B cell (primary cell): Measurements from ENCODE around the gene EPB41L4B. TPM values are rescaled to one million over a fixed set of nuclear protein-coding genes. Genes with fewer than 3 reads are reported as not detected.

Source experiments
- ATAC-seq: fragments of 200-7000 bp; cut with Tn5 transposase; one replicate; pipeline ENCODE4 v1.10.0; 2021; ENCODE audit warnings: low read depth, mild to moderate bottlenecking, moderate number of reproducible peaks, moderate library complexity
- CTCF ChIA-PET: fragments of 350-600 bp; sonication (Branson Sonifier 250); formaldehyde crosslinking; loops from one replicate; lab custom pipeline; 2021; ENCODE audit warnings: antibody characterized with exemption, inconsistent platforms; lab: Charles Lee
- POLR2A ChIA-PET: fragments of 350-600 bp; sonication (Branson Sonifier 250); formaldehyde crosslinking; loops from one replicate; lab custom pipeline; 2021; ENCODE audit warnings: antibody characterized with exemption; lab: Charles Lee
- DNase-seq: peaks from one replicate; pipeline ENCODE4 v3.0.0; 2013
- H2AFZ ChIP-seq: 2 replicates; pipeline ENCODE4 v1.6.1; 2012; ENCODE audit warnings: mild to moderate bottlenecking, low read depth, low read length; ENCODE audit not compliant: insufficient read depth, poor library complexity, severe bottlenecking
- H3K27ac ChIP-seq, 2 donors: 1 replicate in 1 of 2; 2 replicates in 1 of 2; pipeline ENCODE4 v1.5.1; 2012 to 2013; ENCODE audit warnings: low read length in 2 of 2, mild to moderate bottlenecking in 2 of 2, moderate library complexity in 1 of 2
- H3K27me3 ChIP-seq, 4 experiments: fragments of 200-600 bp in 1 of 4; sonication (generic) in 1 of 4; replicated peaks in 1 of 4; 1 replicate in 2 of 4; 2 replicates in 2 of 4; pipeline versions ENCODE4 v1.6.1 to v1.7.0; 2013 to 2016; ENCODE audit warnings: low read length in 3 of 4, mild to moderate bottlenecking in 2 of 4, mixed read lengths in 1 of 4, moderate library complexity in 1 of 4; ENCODE audit not compliant: insufficient read depth in 4 of 4, control insufficient read depth in 3 of 4; ENCODE audit errors: control extremely low read depth in 1 of 4
- H3K36me3 ChIP-seq, 2 experiments: replicated peaks in 1 of 2; 1 replicate in 1 of 2; 2 replicates in 1 of 2; pipeline versions ENCODE4 v1.6.1 to v1.7.1; 2013; ENCODE audit warnings: low read length in 1 of 2; ENCODE audit not compliant: insufficient read depth in 2 of 2, control insufficient read depth in 1 of 2; ENCODE audit errors: control extremely low read depth in 1 of 2, extremely low read depth in 1 of 2
- H3K4me1 ChIP-seq, 2 donors: fragments of 200-600 bp in 1 of 2; sonication (generic) in 1 of 2; 1 replicate in 1 of 2; 2 replicates in 1 of 2; pipeline versions ENCODE4 v1.5.1 to v1.6.1; 2013 to 2017; ENCODE audit warnings: low read length in 2 of 2; ENCODE audit not compliant: control insufficient read depth in 2 of 2, insufficient read depth in 2 of 2
- H3K4me2 ChIP-seq: replicated peaks from 2 replicates; pipeline ENCODE3; 2012; ENCODE audit warnings: mild to moderate bottlenecking, low read depth, low read length; ENCODE audit not compliant: poor library complexity, severe bottlenecking
- H3K4me3 ChIP-seq, 5 experiments: fragments of 200-600 bp in 1 of 5; sonication (generic) in 1 of 5; 1 replicate in 3 of 5; 2 replicates in 2 of 5; pipeline versions ENCODE4 v1.5.1 to v1.7.0; 2011 to 2016; ENCODE audit warnings: low read length in 4 of 5, mild to moderate bottlenecking in 4 of 5, low read depth in 2 of 5, control low read depth in 1 of 5, moderate library complexity in 1 of 5; ENCODE audit not compliant: insufficient read depth in 1 of 5; ENCODE audit errors: control extremely low read depth in 1 of 5, extremely low read depth in 1 of 5
- H3K79me2 ChIP-seq: fragments of 200-600 bp; sonication (generic); one replicate; pipeline ENCODE4 v1.6.0; 2016; ENCODE audit warnings: low read length; ENCODE audit not compliant: control insufficient read depth, insufficient read depth
- H3K9ac ChIP-seq: fragments of 200-600 bp; sonication (generic); 2 replicates; pipeline ENCODE4 v1.6.1; 2017; ENCODE audit warnings: mild to moderate bottlenecking, low read length, moderate library complexity
- H3K9me3 ChIP-seq, 3 donors: one replicate each; pipeline versions ENCODE4 v1.6.1 to v1.7.1; 2013; ENCODE audit warnings: low read length in 2 of 3; ENCODE audit not compliant: control insufficient read depth in 2 of 3, insufficient read depth in 1 of 3; ENCODE audit errors: control extremely low read depth in 1 of 3
- H4K20me1 ChIP-seq: 2 replicates; pipeline ENCODE4 v1.6.0; 2012; ENCODE audit warnings: mild to moderate bottlenecking, low read length; ENCODE audit not compliant: insufficient read depth, control insufficient read depth, poor library complexity, severe bottlenecking
- H3K27ac Mint-ChIP-seq: one replicate; pipeline ENCODE4 v1.8.0; 2021; ENCODE audit warnings: mixed read lengths
- H3K27me3 Mint-ChIP-seq: one replicate; pipeline ENCODE4 v1.8.0; 2021; ENCODE audit warnings: mixed read lengths
- H3K4me1 Mint-ChIP-seq: one replicate; pipeline ENCODE4 v1.8.0; 2021; ENCODE audit warnings: mixed read lengths
- H3K4me3 Mint-ChIP-seq: one replicate; pipeline ENCODE4 v1.8.0; 2021; ENCODE audit warnings: mixed read lengths
- H3K9me3 Mint-ChIP-seq: one replicate; pipeline ENCODE4 v1.8.0; 2022; ENCODE audit warnings: mixed read lengths; ENCODE audit not compliant: insufficient read depth
- CTCF ChIP-seq: fragments of 200-600 bp; IDR thresholded peaks from one replicate; pipeline ENCODE4 v1.8.0; 2022; ENCODE audit warnings: antibody characterized with exemption, mild to moderate bottlenecking
- EZH2 ChIP-seq: IDR thresholded peaks from 2 replicates; pipeline ENCODE4 v1.6.1; 2012; ENCODE audit warnings: borderline replicate concordance, low read depth, mild to moderate bottlenecking, moderate library complexity, low read length; ENCODE audit not compliant: insufficient read depth, poor library complexity, severe bottlenecking
- WGBS: methylation state at CpG from one replicate; pipeline ENCODE4 v1.1.5; 2013; ENCODE audit warnings: missing lambda C conversion rate; ENCODE audit not compliant: insufficient coverage; 5-methylcytosine and 5-hydroxymethylcytosine counted together
- intact Hi-C: fragments of 100-400 bp; cut with micrococcal nuclease; formaldehyde crosslinking; loops from one replicate; pipeline ENCODE4 v1.10.0; 2022
- polyA plus RNA-seq: library from polyadenylated mRNA; depleted of rRNA; stranded (reverse); fragments of >200 nt; gene quantifications from 2 replicates; pipeline ENCODE4 v1.2.3, GENCODE V29; 2012
- total RNA-seq, 2 donors: library from RNA; stranded (reverse); fragments of 120-200 nt in 1 of 2; gene quantifications; 1 replicate in 1 of 2; 2 replicates in 1 of 2; pipeline versions ENCODE4 v1.2.3 to v1.2.4, GENCODE V29; 2013 to 2022

Gene EPB41L4B
- total and polyA plus RNA-seq, 2 donors (not counting 1 experiment from before 2014, with no cell fraction given): 2.9 TPM; not detected in 1

- ATAC-seq: no peak
- H3K36me3 ChIP-seq: no peaks in the 10 kb centered on the region
- no peaks in the 10 kb centered on the region for H3K9me3 ChIP-seq
- H3K27me3 ChIP-seq: peaks cover 0 to 2% (median 0%) of the 10 kb centered on the region in 4 experiments
- H3K4me1 Mint-ChIP-seq: no peaks in the 10 kb centered on the region
- no peaks in the 10 kb centered on the region for H4K20me1 ChIP-seq
- H3K9ac ChIP-seq: no peak overlapping the region
- H3K27ac Mint-ChIP-seq: no peak overlapping the region
- intact Hi-C loops: no loop called here
- no peak for DNase-seq
- no peak overlapping the region for H3K27ac ChIP-seq
- no peak overlapping the region for H3K4me2 ChIP-seq
- H3K9me3 Mint-ChIP-seq: no peaks in the 10 kb centered on the region
- no peak overlapping the region for H2AFZ ChIP-seq
- H3K27me3 Mint-ChIP-seq: peaks cover 21% of the 10 kb centered on the region
- TF ChIP-seq EZH2 (no peak), CTCF (no peak)
- ChIA-PET CTCF (no interaction called here), POLR2A (no interaction called here)
- no peaks in the 10 kb centered on the region for H3K79me2 ChIP-seq
- 85% methylated on average over 9 of the region's 9 CpGs for WGBS
- H3K4me1 ChIP-seq: no peaks in the 10 kb centered on the region
- H3K4me3 Mint-ChIP-seq: no peak overlapping the region
- no peak overlapping the region for H3K4me3 ChIP-seq
These were observed 129.1 kb downstream of the EPB41L4B start for GRCh38 chr9:109191746-109192145.

DNA sequence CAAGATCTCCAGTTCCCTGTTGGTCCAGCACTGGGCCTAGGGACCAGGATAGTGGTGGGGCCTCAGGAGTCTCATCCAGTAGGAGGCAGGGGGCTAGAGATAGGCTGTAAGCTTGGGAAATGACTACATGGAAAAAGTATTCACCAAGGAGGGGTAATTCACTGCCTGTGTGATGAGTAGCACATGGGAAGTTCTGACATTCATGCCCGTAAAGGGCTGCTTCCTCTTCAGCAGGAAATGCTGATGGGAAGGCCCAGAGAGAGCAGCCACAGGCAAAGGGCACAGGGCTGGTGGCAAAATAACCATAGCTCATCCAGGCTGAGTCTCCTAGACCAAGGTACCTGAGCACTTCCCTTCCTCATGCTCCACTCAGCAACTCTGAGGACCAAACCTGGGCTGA lies 130.7 kb downstream of the EPB41L4B start:
- Histone ChIP-seq H3K4me1 (no peaks in the 10 kb centered on the region), H3K4me3 (no peak overlapping the region), H3K27ac (no peak overlapping the region), H3K9ac (no peak overlapping the region), H3K27me3 (peaks cover 0 to 2% (median 0%) of the 10 kb centered on the region in 4 experiments), H4K20me1 (no peaks in the 10 kb centered on the region), H3K79me2 (no peaks in the 10 kb centered on the region), H3K36me3 (no peaks in the 10 kb centered on the region), H2AFZ (no peak overlapping the region), H3K4me2 (no peak overlapping the region), H3K9me3 (no peaks in the 10 kb centered on the region)
- intact Hi-C loops: no loop called here
- ChIA-PET CTCF (no interaction called here), POLR2A (no interaction called here)
- WGBS: 17% methylated on average over 1 of the region's 1 CpG
- H3K27me3 Mint-ChIP-seq: peaks cover 24% of the 10 kb centered on the region
- H3K9me3 Mint-ChIP-seq: no peaks in the 10 kb centered on the region
- no peak overlapping the region for H3K27ac Mint-ChIP-seq
- no peak overlapping the region for H3K4me3 Mint-ChIP-seq
- no peaks in the 10 kb centered on the region for H3K4me1 Mint-ChIP-seq
- ATAC-seq: no peak
- no peak for DNase-seq
- TF ChIP-seq CTCF (no peak), EZH2 (no peak)
